WTC11 (cell line): ENCODE measurements around the gene PCSK2. TPM values are rescaled to one million over a fixed set of nuclear protein-coding genes. Genes with fewer than 3 reads are reported as not detected.

Source experiments
- ATAC-seq: fragments of 200-7000 bp; cut with Tn5 transposase; 2 replicates; pipeline ENCODE4 v1.10.0; 2021; ENCODE audit warnings: mild to moderate bottlenecking, moderate library complexity
- CTCF ChIA-PET: fragments of 300-600 bp; sonication (Branson Sonifier 250); formaldehyde crosslinking; loops from one replicate; lab custom pipeline; 2021; ENCODE audit warnings: antibody characterized with exemption; lab: Charles Lee
- POLR2A ChIA-PET: fragments of 350-600 bp; sonication (Branson Sonifier 250); formaldehyde crosslinking; loops from one replicate; lab custom pipeline; 2021; ENCODE audit warnings: antibody characterized with exemption; lab: Charles Lee
- DNase-seq: peaks from one replicate; pipeline ENCODE4 v3.0.0; 2021; ENCODE audit warnings: low spot score
- H3K27ac Mint-ChIP-seq: 2 replicates; pipeline ENCODE4 v1.8.0; 2021; ENCODE audit warnings: mixed read lengths
- H3K27me3 Mint-ChIP-seq: 2 replicates; pipeline ENCODE4 v1.8.0; 2021; ENCODE audit warnings: low read depth, mild to moderate bottlenecking, moderate library complexity, mixed read lengths
- H3K36me3 Mint-ChIP-seq: 2 replicates; pipeline ENCODE4 v1.8.0; 2021; ENCODE audit warnings: mixed read lengths
- H3K4me1 Mint-ChIP-seq: 2 replicates; pipeline ENCODE4 v1.8.0; 2022; ENCODE audit warnings: mixed read lengths
- H3K4me3 Mint-ChIP-seq: 2 replicates; pipeline ENCODE4 v1.8.0; 2021; ENCODE audit warnings: mild to moderate bottlenecking, moderate library complexity, mixed read lengths
- H3K9me3 Mint-ChIP-seq: 2 replicates; pipeline ENCODE4 v1.8.0; 2021; ENCODE audit warnings: mixed read lengths
- AFF4 ChIP-seq: sonication (generic); formaldehyde crosslinking; IDR thresholded peaks from 2 replicates; pipeline ENCODE4 v1.8.1; 2023; ENCODE audit warnings: mild to moderate bottlenecking, missing genetic modification reagents, borderline replicate concordance
- ATF1 ChIP-seq: sonication (generic); formaldehyde crosslinking; IDR thresholded peaks from 2 replicates; pipeline ENCODE4 v1.8.1; 2023; ENCODE audit warnings: mild to moderate bottlenecking, moderate library complexity, missing genetic modification reagents
- CREB1 ChIP-seq: sonication (generic); formaldehyde crosslinking; IDR thresholded peaks from 2 replicates; pipeline ENCODE4 v1.8.0; 2023; ENCODE audit warnings: mild to moderate bottlenecking, missing genetic modification reagents
- CTCF ChIP-seq: fragments of 200-600 bp; IDR thresholded peaks from 2 replicates; pipeline ENCODE4 v1.8.0; 2022; ENCODE audit warnings: antibody characterized with exemption
- E2F4 ChIP-seq: sonication (generic); formaldehyde crosslinking; IDR thresholded peaks from 2 replicates; pipeline ENCODE4 v1.8.1; 2022; ENCODE audit warnings: low read depth, mild to moderate bottlenecking, moderate library complexity, missing genetic modification reagents, borderline replicate concordance
- ELF4 ChIP-seq: sonication (generic); formaldehyde crosslinking; IDR thresholded peaks from 2 replicates; pipeline ENCODE4 v1.8.1; 2022; ENCODE audit warnings: low read depth, mild to moderate bottlenecking, moderate library complexity, missing genetic modification reagents
- GABPB1 ChIP-seq: sonication (generic); formaldehyde crosslinking; IDR thresholded peaks from 2 replicates; pipeline ENCODE4 v1.8.1; 2023; ENCODE audit warnings: mild to moderate bottlenecking, missing genetic modification reagents
- GRHL2 ChIP-seq: fragments of 250-450 bp; sonication (Bioruptor Pico); IDR thresholded peaks from 2 replicates; pipeline ENCODE4 v1.8.0; 2022; ENCODE audit warnings: mild to moderate bottlenecking, moderate library complexity; ENCODE audit not compliant: insufficient replicate concordance, severe bottlenecking
- JAZF1 ChIP-seq: fragments of 250-450 bp; sonication (Bioruptor Pico); IDR thresholded peaks from 2 replicates; pipeline ENCODE4 v1.9.0; 2021; ENCODE audit warnings: moderate library complexity, mild to moderate bottlenecking, inconsistent platforms
- KAT7 ChIP-seq: sonication (generic); formaldehyde crosslinking; IDR thresholded peaks from 2 replicates; pipeline ENCODE4 v1.8.1; 2023; ENCODE audit warnings: missing genetic modification reagents, mild to moderate bottlenecking, borderline replicate concordance
- MAX ChIP-seq: sonication (generic); formaldehyde crosslinking; IDR thresholded peaks from 2 replicates; pipeline ENCODE4 v1.8.0; 2022; ENCODE audit warnings: mild to moderate bottlenecking, missing genetic modification reagents
- MXD4 ChIP-seq: fragments of 250-450 bp; sonication (Bioruptor Pico); IDR thresholded peaks from 2 replicates; pipeline ENCODE4 v1.8.0; 2021; ENCODE audit warnings: mild to moderate bottlenecking, moderate library complexity, borderline replicate concordance
- MYBL2 ChIP-seq: sonication (generic); formaldehyde crosslinking; IDR thresholded peaks from 2 replicates; pipeline ENCODE4 v1.8.1; 2023; ENCODE audit warnings: mild to moderate bottlenecking, moderate library complexity, missing genetic modification reagents
- NR1H2 ChIP-seq: sonication (generic); formaldehyde crosslinking; IDR thresholded peaks from 2 replicates; pipeline ENCODE4 v1.9.0; 2021; ENCODE audit warnings: mild to moderate bottlenecking, moderate library complexity, missing genetic modification reagents
- NR3C1 ChIP-seq: sonication (generic); formaldehyde crosslinking; conservative IDR thresholded peaks from 2 replicates; pipeline ENCODE4 v1.8.1; 2023; ENCODE audit warnings: low read depth, mild to moderate bottlenecking, missing genetic modification reagents
- OVOL2 ChIP-seq: fragments of 250-450 bp; sonication (Bioruptor Pico); IDR thresholded peaks from 2 replicates; pipeline ENCODE4 v1.9.0; 2021; ENCODE audit warnings: mild to moderate bottlenecking, borderline replicate concordance
- PREB ChIP-seq: sonication (generic); formaldehyde crosslinking; IDR thresholded peaks from 2 replicates; pipeline ENCODE4 v1.8.1; 2022; ENCODE audit warnings: mild to moderate bottlenecking, missing genetic modification reagents, moderate library complexity, borderline replicate concordance
- SP1 ChIP-seq: sonication (generic); formaldehyde crosslinking; conservative IDR thresholded peaks from 2 replicates; pipeline ENCODE4 v1.8.1; 2022; ENCODE audit warnings: missing genetic modification reagents
- TCF7 ChIP-seq: sonication (generic); formaldehyde crosslinking; IDR thresholded peaks from 2 replicates; pipeline ENCODE4 v1.8.0; 2022; ENCODE audit warnings: mild to moderate bottlenecking, low read depth, missing genetic modification reagents, moderate library complexity
- ZNF121 ChIP-seq: sonication (generic); formaldehyde crosslinking; IDR thresholded peaks from 2 replicates; pipeline ENCODE4 v1.8.0; 2023; ENCODE audit warnings: missing genetic modification reagents
- ZNF317 ChIP-seq: sonication (generic); formaldehyde crosslinking; IDR thresholded peaks from 2 replicates; pipeline ENCODE4 v1.8.1; 2023; ENCODE audit warnings: low read depth, mild to moderate bottlenecking, moderate library complexity, missing genetic modification reagents, borderline replicate concordance
- ZNF396 ChIP-seq: fragments of 250-450 bp; sonication (Bioruptor Pico); IDR thresholded peaks from 2 replicates; pipeline ENCODE4 v1.8.0; 2021; ENCODE audit warnings: mild to moderate bottlenecking, moderate library complexity, borderline replicate concordance
- ZNF423 ChIP-seq: fragments of 250-450 bp; sonication (Bioruptor Pico); IDR thresholded peaks from 2 replicates; pipeline ENCODE4 v2.1.2; 2022; ENCODE audit warnings: mild to moderate bottlenecking, moderate library complexity
- ZSCAN18 ChIP-seq: fragments of 250-450 bp; sonication (Bioruptor Pico); IDR thresholded peaks from 2 replicates; pipeline ENCODE4 v2.1.2; 2022; ENCODE audit warnings: mild to moderate bottlenecking, moderate library complexity
- total RNA-seq: library from RNA; stranded (reverse); gene quantifications from 3 replicates; pipeline ENCODE4 v1.2.3, GENCODE V29; 2021

The PCSK2 gene
- total RNA-seq, 1 experiment from 2014 or later, result 0.74 TPM

- TF ChIP-seq JAZF1, result no peak
- no peak for TF ChIP-seq MYBL2 (CRISPR knock-in tag)
- no peak for TF ChIP-seq ZNF121 (CRISPR knock-in tag)
- TF ChIP-seq ELF4 (CRISPR knock-in tag), result no peak
- TF ChIP-seq ZNF317 (CRISPR knock-in tag), result no peak
- no peak for TF ChIP-seq NR3C1 (CRISPR knock-in tag)
- no peak for TF ChIP-seq PREB (CRISPR knock-in tag)
- no peak for TF ChIP-seq CTCF
- TF ChIP-seq GABPB1 (CRISPR knock-in tag), result no peak
- no peak for TF ChIP-seq MXD4 (CRISPR knock-in tag)
- TF ChIP-seq AFF4 (CRISPR knock-in tag), result no peak
- no peak for TF ChIP-seq CREB1 (CRISPR knock-in tag)
- TF ChIP-seq GRHL2 (CRISPR knock-in tag), result no peak
- no peak for TF ChIP-seq ZSCAN18 (CRISPR knock-in tag)
- TF ChIP-seq, all 79 proteins: peak for 0
- Mint-ChIP-seq H3K9me3 (no peaks in the 10 kb centered on the region), H3K4me3 (no peak overlapping the region), H3K4me1 (no peaks in the 10 kb centered on the region), H3K27ac (no peak overlapping the region), H3K36me3 (no peaks in the 10 kb centered on the region), H3K27me3 (no peaks in the 10 kb centered on the region; the same call in 1 of the 2 replicates)
- POLR2A ChIA-PET, result no interaction called here
- no peak for DNase-seq
- ATAC-seq, result no peak
- CTCF ChIA-PET, result no interaction called here
Measured at GRCh38 chr20:17481661-17482060, 254.8 kb downstream of the PCSK2 start.

- TF ChIP-seq E2F4 (CRISPR knock-in tag) (no peak), SP1 (CRISPR knock-in tag) (no peak), KAT7 (no peak), OVOL2 (CRISPR knock-in tag) (no peak), MAX (CRISPR knock-in tag) (no peak), ZNF396 (CRISPR knock-in tag) (no peak), ATF1 (CRISPR knock-in tag) (no peak), MYBL2 (CRISPR knock-in tag) (no peak), ZNF423 (CRISPR knock-in tag) (no peak), TCF7 (CRISPR knock-in tag) (no peak), NR1H2 (CRISPR knock-in tag) (no peak)
- Mint-ChIP-seq H3K27me3 (no peaks in the 10 kb centered on the region; the same call in 1 of the 2 replicates), H3K9me3 (no peaks in the 10 kb centered on the region), H3K36me3 (no peaks in the 10 kb centered on the region), H3K27ac (no peak overlapping the region), H3K4me3 (no peak overlapping the region), H3K4me1 (no peaks in the 10 kb centered on the region)
- DNase-seq, result no peak
- POLR2A ChIA-PET, result no interaction called here
- no peak for ATAC-seq
- CTCF ChIA-PET, result interaction anchor here (0.7 kb wide), 1 partner anchor 25 kb away, joined by 5 read pairs; no protein-coding TSS in a partner anchor
Measured at GRCh38 chr20:17482536-17482935, 255.7 kb downstream of the PCSK2 start.
